ENCODE results near the gene MYO10.
"Not testable (repeated sequence)": the region's sequence is repeated elsewhere in the genome, so short reads cannot be mapped to it uniquely, and the experiment has no call there.

The MYO10 gene

GRCh38 chr5:16857635-16858034 lies 78.5 kb downstream of the MYO10 start:
- DNase-seq: no peak

GRCh38 chr5:16856531-16856930 lies 79.6 kb downstream of the MYO10 start:
- DNase-seq: no peak

- DNase-seq: no peak
These were observed 80.2 kb downstream of the MYO10 start for GRCh38 chr5:16855898-16856297.

GRCh38 chr5:16855485-16855884 lies 80.6 kb downstream of the MYO10 start:
- DNase-seq: no peak

GRCh38 chr5:16854351-16854750 lies 81.7 kb downstream of the MYO10 start:
- no peak for DNase-seq

- no peak for DNase-seq
These were observed 82.6 kb downstream of the MYO10 start for GRCh38 chr5:16853518-16853917.

GRCh38 chr5:16852251-16853005 lies 83.7 kb downstream of the MYO10 start:
- no peak for DNase-seq

- DNase-seq: no peak
These were observed 86.3 kb downstream of the MYO10 start for GRCh38 chr5:16849775-16850174.

GRCh38 chr5:16849181-16849580 lies 86.9 kb downstream of the MYO10 start:
- DNase-seq: no peak

GRCh38 chr5:16844952-16845351 lies 91.1 kb downstream of the MYO10 start:
- no peak for DNase-seq

- no peak for DNase-seq
These were observed 93.2 kb downstream of the MYO10 start for GRCh38 chr5:16842896-16843295.

- no peak for DNase-seq
These were observed 94.7 kb downstream of the MYO10 start for GRCh38 chr5:16841416-16841815.

- no peak for DNase-seq
These were observed 98.8 kb downstream of the MYO10 start for GRCh38 chr5:16837305-16837704.

- DNase-seq: no peak
These were observed 102.1 kb downstream of the MYO10 start for GRCh38 chr5:16834029-16834428.

GRCh38 chr5:16831326-16831725 lies 104.8 kb downstream of the MYO10 start:
- DNase-seq: not testable (repeated sequence)

GRCh38 chr5:16827755-16828154 lies 108.3 kb downstream of the MYO10 start:
- DNase-seq: no peak

- no peak for DNase-seq
These were observed 109.5 kb downstream of the MYO10 start for GRCh38 chr5:16826379-16827125.

- DNase-seq: no peak
These were observed 116.4 kb downstream of the MYO10 start for GRCh38 chr5:16819522-16820167.

GRCh38 chr5:16815432-16815831 lies 120.7 kb downstream of the MYO10 start:
- DNase-seq: no peak

GRCh38 chr5:16812911-16813310 lies 123.2 kb downstream of the MYO10 start:
- no peak for DNase-seq

- no peak for DNase-seq
These were observed 123.6 kb downstream of the MYO10 start for GRCh38 chr5:16812448-16812847.

- DNase-seq: no peak
These were observed 125.8 kb downstream of the MYO10 start for GRCh38 chr5:16810208-16810854.

All from activated T-cell treated with anti-CD3 and anti-CD28 coated beads, Interleukin-2, amount 50 U/mL, for 1 hour (primary cell).